Neural progenitor cell (in vitro differentiated cells): ENCODE data around the gene SYT1.

Experiments
- EZH2 ChIP-seq: fragments of 200-600 bp; sonication (generic); IDR thresholded peaks from 2 replicates; pipeline ENCODE4 v1.6.1; 2017; ENCODE audit warnings: antibody characterized with exemption, mild to moderate bottlenecking, moderate library complexity
- TF ChIP-seq, protein P1 (sequence below): fragments of 200-600 bp; sonication (generic); IDR thresholded peaks from 2 replicates; pipeline ENCODE4 v1.5.1; 2017; ENCODE audit warnings: antibody characterized with exemption, mild to moderate bottlenecking

DNA sequence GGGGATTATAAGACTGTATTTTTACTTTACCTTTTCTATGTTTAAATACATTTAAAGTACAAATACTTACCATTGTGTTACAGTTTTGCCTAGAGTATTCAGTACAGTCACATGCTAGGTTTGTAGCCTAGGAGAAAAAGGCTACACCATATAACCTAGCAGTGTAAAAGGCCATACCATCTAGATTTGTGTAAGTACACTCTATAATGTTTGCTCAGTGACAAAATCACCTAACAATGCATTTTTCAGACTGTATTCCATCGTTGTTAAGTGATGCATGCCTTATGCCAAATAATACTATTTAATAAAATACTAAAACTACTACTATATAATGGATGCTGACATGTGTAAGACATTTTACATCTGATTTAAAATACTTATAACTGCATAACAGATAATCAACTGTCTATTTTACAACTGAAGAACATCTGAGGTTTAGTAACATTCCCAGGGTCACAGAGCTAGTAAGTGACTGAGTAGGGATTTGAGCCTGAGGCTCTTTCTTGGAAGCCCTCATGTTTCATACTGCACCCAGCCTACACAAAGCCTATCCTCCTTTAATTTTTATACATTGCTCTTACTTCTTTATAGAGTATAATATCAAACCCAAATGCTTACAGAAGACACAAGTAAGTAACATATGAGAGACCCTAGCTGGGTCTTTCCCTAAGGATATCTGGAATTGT, 296.8 kb downstream of the SYT1 start:
- TF ChIP-seq, protein P1, sequence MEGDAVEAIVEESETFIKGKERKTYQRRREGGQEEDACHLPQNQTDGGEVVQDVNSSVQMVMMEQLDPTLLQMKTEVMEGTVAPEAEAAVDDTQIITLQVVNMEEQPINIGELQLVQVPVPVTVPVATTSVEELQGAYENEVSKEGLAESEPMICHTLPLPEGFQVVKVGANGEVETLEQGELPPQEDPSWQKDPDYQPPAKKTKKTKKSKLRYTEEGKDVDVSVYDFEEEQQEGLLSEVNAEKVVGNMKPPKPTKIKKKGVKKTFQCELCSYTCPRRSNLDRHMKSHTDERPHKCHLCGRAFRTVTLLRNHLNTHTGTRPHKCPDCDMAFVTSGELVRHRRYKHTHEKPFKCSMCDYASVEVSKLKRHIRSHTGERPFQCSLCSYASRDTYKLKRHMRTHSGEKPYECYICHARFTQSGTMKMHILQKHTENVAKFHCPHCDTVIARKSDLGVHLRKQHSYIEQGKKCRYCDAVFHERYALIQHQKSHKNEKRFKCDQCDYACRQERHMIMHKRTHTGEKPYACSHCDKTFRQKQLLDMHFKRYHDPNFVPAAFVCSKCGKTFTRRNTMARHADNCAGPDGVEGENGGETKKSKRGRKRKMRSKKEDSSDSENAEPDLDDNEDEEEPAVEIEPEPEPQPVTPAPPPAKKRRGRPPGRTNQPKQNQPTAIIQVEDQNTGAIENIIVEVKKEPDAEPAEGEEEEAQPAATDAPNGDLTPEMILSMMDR: no peak
- TF ChIP-seq EZH2: no peak
